NCI-H2081 (cell line): ENCODE measurements around the gene LTA.

Experiments used
- DNase-seq, 2 experiments: peaks; one replicate each; lab custom pipeline; 2025; lab: John Stamatoyannopoulos, UW

The LTA gene, protein sequence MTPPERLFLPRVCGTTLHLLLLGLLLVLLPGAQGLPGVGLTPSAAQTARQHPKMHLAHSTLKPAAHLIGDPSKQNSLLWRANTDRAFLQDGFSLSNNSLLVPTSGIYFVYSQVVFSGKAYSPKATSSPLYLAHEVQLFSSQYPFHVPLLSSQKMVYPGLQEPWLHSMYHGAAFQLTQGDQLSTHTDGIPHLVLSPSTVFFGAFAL

DNA sequence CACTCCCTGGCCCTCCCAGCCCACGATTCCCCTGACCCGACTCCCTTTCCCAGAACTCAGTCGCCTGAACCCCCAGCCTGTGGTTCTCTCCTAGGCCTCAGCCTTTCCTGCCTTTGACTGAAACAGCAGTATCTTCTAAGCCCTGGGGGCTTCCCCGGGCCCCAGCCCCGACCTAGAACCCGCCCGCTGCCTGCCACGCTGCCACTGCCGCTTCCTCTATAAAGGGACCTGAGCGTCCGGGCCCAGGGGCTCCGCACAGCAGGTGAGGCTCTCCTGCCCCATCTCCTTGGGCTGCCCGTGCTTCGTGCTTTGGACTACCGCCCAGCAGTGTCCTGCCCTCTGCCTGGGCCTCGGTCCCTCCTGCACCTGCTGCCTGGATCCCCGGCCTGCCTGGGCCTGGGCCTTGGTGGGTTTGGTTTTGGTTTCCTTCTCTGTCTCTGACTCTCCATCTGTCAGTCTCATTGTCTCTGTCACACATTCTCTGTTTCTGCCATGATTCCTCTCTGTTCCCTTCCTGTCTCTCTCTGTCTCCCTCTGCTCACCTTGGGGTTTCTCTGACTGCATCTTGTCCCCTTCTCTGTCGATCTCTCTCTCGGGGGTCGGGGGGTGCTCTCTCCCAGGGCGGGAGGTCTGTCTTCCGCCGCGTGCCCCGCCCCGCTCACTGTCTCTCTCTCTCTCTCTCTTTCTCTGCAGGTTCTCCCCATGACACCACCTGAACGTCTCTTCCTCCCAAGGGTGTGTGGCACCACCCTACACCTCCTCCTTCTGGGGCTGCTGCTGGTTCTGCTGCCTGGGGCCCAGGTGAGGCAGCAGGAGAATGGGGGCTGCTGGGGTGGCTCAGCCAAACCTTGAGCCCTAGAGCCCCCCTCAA is at the start of gene LTA:
TSS of gene LTA (plus strand) at position 249 of the 871 bp plus-strand sequence. CDS start at position 703, 454 bp downstream.
- no peak for DNase-seq

DNA sequence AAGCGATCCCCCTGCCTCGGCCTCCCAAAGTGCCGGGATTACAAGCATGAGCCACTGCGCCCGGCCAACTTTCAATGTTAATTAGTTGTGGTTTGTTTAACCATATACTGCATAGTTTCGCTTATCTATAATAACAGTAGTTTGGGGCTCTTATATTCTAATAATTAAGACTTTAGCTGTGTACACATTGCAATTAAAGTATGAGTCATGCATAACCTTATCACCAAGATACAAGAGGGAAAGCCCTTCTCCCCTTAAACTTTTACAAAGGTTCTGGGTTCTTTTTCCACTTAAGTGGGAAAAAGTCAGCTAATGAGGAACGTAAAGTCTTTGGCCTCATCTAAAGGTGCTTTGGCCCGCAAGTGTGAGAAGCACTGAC is 46.5 kb upstream of the LTA start:
- no peak for DNase-seq

DNA sequence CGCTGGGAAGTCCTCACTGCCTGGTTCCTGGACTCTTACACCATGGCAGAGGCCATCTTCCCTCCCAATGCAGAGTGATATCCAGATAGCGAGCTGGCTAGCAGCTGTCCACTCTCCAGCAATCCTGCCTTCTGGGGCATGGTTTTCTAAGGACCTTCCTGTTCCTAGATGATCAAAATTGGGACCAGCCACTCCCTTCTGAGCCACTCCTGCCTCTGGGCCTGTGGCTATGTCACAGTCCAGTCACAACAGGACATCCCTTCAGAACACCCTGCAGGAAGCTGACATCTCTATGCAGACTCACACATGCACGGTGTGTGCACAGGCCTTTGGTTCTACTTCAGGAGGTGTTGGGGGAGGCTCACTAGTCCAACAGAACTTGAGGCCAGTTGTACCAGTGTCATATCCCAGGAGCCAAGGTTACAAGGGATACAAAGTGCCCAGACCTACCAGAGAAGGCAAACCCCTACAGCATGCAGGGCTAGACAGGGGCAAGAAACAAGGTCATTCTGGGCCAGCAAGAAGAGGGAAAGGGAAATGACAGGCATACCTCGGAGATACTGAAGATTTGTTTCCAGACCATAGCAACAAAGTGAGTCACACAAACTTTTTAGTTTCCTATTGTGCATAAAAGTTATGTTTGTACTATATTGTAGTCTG is 46.0 kb upstream of the LTA start:
- no peak for DNase-seq

DNA sequence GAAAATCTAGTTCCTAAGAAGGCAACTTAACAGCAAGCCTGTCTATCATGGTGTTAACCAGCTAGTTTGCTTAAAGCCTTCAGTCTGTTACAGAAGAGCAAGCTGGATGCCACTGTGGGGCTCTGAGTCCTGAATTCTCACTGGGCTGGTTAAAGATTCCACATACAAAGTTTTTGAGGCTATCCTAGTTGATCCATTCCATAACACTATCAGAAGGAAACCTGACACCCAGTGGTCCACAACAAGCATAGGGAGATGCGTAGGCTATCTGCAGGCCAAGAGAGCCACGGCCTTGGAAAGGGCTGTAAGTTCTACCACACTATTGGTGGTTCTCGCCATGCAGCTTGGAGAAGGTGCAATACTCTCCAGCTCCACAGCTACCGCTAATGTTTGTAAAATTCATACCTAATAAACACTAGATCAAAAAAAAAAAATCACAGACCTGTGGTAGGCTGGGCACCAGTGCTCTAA is 43.7 kb upstream of the LTA start:
- no peak for DNase-seq

DNA sequence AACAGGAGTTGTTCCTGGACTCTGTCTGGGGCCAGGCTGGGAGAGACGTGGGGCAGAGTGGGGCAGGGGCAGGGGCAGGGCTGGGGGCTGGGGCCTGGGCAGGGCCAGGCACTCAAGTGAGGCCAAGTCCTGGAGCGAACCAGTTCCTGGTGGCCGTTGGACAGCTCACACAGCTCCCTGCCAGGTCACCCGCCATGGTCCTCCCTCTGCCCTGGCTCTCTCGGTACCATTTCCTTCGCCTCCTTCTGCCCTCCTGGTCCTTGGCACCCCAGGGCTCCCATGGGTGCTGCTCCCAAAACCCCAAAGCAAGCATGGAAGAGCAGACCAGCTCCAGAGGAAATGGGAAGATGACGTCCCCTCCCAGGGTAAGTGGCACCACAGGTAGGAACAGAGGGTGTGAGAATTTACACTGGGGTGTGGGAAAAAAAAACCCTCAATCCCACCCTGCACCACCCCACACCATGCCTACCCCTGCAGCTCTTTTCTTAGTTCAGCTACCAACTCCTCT is 43.2 kb upstream of the LTA start, which contains the start of gene MCCD1:
TSS of gene MCCD1 (plus strand) at position 142 of the 508 bp plus-strand sequence. CDS start at position 195, 53 bp downstream.
- no peak for DNase-seq

DNA sequence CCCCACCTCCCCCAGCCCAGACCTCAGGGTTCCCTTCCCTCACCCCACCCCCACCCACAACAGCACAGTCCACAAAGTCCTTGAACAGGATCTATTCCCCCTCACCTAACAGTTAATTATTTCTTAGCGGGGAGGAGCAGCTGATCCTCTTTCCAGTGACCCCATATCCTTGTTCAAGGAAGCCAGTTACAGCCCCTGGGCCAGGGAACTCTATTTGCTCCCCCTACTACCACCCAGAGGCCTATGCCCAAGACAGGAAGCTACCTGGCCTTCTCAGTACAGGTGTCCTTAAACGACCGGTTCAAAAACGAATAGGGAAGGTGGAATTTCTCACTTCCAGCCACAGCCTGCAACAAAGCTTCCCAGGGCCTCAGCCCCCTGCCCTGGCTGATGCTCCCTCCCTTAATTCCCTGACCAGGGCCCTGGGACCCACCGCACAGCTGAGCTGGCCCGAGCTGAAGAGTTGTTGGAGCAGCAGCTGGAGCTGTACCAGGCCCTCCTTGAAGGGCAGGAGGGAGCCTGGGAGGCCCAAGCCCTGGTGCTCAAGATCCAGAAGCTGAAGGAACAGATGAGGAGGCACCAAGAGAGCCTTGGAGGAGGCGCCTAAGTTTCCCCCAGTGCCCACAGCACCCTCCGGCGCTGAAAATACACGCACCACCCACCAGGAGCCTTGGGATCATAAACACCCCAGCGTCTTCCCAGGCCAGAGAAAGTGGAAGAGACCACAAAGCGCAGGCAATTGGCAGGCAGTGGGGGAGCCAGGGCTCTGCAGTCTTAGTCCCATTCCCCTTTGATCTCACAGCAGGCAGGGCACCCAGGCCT is 42.5 kb upstream of the LTA start:
- no peak for DNase-seq

DNA sequence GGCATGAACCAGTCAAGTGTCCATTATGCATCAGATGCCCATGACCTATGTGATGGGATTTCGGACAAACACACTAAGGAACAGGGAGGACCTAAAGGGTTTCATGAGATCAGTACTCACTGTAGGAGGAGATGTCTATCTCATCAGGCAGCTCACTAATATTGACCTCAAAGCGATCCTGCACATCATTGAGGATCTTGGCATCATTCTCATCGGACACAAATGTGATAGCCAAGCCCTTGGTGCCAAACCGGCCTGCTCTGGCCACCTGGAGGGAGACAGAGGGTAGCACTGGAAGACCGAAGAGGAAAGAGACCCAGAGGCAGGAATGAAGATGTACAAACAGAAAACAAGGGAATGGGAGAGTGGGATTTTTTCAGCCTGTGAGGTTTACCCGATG is 41.4 kb upstream of the LTA start:
- DNase-seq, result no peak

DNA sequence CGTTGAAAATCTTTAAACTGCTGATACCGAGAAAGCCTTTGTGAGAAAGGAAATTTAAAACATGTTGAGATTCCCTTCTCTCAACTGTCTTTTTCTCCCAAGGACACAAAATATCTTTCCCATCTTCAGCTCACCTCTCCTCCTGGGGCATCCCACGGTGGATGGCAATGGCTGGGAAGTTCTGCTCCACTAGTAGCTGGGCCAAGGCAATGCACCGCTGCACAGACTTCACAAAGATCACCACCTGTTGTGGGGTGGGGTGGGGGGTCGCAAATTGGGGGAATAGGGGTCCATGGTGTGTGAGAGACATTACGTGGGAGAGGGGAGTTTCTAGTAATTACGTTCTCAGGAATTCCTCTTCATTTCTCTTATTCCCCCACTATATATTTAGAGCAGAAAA is 40.9 kb upstream of the LTA start:
- no peak for DNase-seq

DNA sequence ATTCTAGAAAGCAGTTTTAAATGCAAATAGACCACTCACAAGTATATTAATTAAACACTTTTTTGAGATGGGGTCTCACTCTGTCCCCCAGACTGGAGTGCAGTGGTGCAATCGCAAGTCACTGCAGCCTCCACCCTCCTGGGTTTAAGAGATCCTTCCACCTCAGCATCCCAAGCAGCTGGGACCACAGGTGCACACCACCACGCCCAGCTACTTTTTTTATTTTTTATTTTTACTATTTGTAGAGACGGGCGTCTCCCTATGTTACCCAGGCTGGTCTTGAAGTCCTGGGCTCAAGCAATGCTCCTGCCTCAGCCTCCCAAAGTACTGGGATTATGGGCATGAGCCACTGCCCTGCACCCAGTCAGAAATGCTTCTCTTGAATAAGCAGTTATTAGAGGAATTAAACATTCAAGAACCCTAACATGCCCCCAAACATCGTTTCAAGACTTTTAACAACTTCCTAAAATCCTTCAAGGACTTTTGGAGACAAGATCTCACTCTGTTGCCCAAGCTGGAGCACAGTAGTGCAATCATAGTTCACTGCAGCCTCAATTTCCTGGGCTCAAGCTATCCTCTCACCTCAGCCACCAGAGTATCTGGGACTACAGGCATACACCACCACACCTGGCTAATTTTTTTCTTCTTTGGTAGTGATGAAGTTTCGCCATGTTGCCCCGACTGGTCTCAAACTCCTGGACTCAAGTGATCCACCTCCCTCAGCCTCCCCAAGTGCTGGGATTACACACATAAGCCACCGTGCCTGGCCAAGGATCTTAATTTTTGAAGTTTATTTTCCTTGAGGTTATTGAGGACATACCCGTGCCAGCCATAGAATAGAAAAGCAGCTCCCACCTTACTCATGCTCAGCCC is 40.1 kb upstream of the LTA start:
- DNase-seq, result no peak

DNA sequence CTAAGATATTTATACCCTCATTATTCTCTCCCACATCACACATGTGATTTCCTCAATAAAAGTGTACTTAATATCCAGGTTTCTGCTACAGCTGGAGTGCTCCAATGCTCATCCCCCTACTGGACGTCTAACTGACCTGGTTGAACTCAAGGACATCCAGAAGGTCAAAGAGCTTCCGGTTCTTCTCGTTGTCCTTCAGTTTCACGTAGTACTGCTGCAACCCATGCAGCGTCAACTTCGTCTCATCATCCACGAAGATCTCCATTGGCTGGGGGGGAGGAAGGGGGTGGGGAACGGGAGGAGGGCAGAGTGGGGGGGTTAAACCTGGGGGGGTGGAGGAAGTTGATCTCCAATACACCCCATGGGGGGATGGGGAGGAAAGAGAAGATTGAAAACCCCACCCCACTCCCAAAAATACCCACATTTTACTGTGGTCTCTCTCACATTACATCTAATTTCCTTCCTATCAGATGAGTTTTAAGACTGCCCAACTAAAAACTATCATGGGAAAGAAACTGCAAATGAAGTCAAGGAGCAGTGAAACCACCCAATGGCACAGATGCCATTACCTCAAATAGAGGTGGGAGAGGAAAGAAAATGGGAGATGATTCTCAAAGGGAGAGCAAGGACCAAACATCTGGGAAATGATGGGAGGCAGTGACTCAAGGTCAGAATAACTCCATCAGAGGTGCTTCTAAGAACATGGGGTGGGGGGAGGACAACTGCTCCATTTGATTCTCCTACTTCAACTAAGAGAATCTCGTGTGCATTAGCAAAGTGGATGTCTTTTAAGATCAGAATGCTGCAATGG is 39.2 kb upstream of the LTA start:
- DNase-seq, result no peak

DNA sequence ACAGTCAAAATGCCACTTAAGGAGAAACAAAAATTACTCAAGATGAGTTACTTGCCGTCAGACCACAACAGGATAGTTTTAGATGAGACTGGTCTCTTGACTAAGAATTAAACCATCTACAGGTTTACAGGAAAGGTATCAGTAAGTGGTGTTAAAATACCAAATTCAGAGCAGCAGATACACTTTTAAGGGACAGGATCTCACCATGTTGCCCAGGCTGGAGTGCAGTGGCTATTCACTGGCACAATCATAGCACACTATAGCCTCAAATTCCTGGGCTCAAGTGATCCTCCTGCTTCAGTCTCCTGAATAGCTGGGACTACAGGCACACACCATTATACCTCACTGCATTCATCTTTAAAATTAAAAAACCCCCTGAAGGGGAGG is 38.6 kb upstream of the LTA start:
- no peak for DNase-seq

DNA sequence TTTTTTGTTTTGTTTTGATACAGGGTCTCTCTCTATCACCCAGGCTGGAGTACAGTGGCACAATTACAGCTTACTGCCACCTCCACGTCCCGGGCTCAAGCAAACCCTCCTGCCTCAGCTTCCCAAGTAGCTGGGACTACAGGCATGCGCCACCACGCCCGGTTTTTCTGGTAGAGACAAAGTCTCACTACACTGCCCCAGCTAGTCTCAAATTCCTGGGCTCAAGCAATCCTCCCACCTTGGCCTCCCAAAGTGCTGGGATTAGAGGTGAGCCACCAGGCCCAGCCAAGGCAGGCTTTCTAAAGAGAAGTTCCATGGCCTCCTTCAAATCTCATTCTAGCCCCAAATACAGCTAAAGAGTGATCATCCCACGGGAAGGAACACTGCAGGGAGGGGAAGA is 38.1 kb upstream of the LTA start:
- no peak for DNase-seq

DNA sequence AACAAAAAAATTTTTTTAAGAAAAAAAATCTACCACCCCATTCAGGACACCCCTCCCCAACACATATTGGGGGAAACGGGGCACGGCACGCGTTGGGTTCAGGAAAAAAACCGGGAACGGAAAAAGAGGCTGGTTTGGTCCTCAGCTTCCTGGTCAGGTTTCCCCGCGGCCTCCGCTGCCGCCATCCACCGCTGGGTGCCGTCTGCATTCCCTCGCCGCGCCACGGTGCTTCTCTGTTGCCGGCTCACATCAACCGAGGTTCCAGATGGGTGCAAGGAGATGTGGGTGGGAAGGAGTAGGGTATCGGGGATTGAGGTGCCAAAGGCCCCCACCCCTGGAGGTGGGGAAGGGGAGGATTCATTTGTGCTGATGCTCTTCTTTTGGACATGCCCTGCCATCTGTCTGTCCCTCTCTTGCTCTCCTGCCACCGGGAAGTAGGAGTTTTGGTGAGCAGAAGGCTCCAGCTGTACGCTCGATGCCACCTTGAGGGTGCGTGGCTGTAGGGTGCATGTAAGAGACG is 37.5 kb upstream of the LTA start:
- DNase-seq, result no peak

DNA sequence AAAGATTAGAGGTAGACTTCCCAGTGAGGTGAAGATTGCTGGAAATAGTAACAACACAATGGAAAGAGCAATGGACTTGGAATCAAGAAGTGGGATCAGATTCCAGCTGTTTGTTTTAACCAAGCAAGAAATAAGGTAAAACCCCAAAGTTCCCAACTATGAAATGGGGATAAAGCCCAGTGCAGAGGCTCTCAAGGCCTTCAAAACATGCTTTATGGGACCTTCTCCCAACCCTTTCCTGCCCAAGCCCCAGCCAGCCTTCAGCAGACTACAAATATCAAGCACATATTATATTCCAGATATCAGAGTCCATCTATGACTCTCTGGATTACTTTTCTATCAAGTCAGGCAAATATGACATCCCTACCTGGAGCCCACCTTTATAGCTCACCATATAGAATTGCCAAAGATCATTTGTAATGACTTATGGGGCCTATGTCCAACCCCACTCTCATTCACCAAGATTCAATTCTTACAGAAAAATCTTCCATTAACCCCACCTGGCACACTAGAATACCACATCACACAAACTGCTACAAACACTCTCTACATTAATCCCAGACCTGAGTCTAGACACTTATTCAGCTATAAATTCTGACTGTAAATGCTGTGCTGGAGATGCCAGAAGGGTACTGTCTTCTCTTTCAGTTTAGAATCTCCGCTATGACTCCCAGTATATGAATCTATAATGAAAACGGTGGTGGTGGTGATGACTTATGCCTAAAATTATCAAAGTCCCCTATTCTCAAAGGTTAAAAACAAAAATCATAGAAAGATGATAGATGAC is 36.4 kb upstream of the LTA start:
- DNase-seq, result no peak

DNA sequence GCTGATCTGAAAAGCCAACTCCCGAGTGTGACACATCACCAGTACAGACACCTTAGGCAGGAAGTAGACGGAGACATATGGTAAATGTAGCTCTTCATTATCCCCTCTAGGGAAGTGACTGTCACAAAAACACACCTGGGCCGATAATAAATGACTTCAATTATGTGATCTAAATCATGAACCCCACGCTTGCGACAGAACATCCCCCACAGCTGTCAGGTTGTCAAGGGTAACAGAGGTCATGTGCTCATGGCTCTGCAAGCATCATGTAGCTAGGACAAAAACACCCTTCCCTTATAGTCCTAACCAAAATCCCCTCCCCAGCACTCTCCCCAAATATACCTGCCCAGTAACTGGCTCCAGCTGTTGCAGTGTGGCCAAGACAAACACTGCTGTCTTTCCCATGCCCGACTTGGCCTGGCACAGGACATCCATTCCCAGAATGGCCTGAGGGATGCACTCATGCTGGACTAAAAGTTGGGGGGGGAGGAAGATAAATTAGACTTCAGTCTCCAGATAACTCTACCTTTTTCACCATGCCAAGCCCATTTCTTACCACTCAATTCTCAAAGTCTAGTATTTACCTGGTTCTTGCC is 33.2 kb upstream of the LTA start:
- no peak for DNase-seq

DNA sequence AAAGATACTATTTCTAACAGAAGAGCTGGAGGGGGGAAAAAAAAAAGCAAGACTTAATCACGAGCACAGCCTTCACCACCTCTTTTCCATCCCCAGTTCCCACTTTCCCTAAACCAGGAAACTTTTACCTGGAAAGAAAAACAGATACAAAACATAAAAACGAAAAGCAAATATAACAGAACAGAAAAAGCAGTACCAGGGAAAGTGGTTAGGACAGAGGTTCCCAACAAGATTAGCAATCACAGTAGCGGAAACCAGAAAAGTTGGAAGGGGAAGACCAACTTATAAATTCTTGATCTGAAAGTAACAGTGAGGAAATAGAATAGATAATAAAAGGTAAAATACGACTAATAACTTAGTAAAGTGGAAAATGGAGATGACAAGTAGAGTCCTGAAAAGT is 31.4 kb upstream of the LTA start:
- no peak for DNase-seq

DNA sequence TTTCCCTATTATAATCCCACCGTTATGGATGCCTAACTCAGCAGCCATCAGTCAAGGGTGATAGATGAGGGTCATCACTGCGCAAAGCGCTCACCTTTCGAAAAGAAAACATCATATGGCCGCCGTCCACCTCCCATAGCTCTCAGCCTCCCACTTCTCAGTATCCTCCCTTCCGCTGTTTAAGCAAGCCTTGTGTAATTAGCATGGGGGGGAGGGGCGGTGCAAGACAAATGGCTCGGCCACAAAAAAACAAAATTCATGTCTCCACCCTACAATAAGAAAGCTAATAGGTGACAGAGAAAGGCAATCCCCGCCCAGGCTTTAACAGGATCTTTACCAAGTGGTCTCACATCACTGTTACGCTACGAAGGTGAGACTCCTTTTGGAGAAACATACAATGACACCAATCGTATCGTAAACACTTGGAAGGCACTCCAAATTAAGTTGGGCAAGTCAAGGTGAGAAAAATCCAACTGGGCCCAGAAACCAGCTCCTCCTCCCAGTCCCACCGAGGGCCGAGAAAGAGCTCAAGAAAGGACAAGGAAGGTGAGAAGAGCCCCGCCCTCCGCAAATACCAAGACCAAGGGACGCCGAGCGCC is 30.9 kb upstream of the LTA start:
- peak; percentile 49 to 58 for DNase-seq
